ENCODE measurements around the gene GARIN3.
"Not testable (repeated sequence)": the region's sequence is repeated elsewhere in the genome, so short reads cannot be mapped to it uniquely, and the experiment has no call there.

Gene GARIN3

GRCh38 chr5:157166214-157167213 lies at the start of gene GARIN3:
Gene GARIN3, minus strand, starts transcription at chr5:157166264. Its CDS starts 96 bp downstream, at chr5:157166168.
- DNase-seq (ENCODE audit: low spot score) = no peak

- DNase-seq (ENCODE audit: low spot score) = no peak
Observed at GRCh38 chr5:157215514-157216167, 49.6 kb upstream of the GARIN3 start.

- no peak for DNase-seq (ENCODE audit: low spot score)
Observed at GRCh38 chr5:157214861-157215513, 48.9 kb upstream of the GARIN3 start.

GRCh38 chr5:157214415-157214814 lies 48.4 kb upstream of the GARIN3 start:
- DNase-seq (ENCODE audit: low spot score) = no peak

GRCh38 chr5:157213527-157214243 lies 47.6 kb upstream of the GARIN3 start:
- DNase-seq (ENCODE audit: low spot score) = no peak

- no peak for DNase-seq (ENCODE audit: low spot score)
Observed at GRCh38 chr5:157212307-157212706, 46.2 kb upstream of the GARIN3 start.

- not testable (repeated sequence) for DNase-seq (ENCODE audit: low spot score)
Observed at GRCh38 chr5:157210652-157211051, 44.6 kb upstream of the GARIN3 start.

GRCh38 chr5:157205708-157206107 lies 39.6 kb upstream of the GARIN3 start:
- DNase-seq (ENCODE audit: low spot score) = no peak

- DNase-seq (ENCODE audit: low spot score) = no peak
Observed at GRCh38 chr5:157204765-157205164, 38.7 kb upstream of the GARIN3 start.

- no peak for DNase-seq (ENCODE audit: low spot score)
Observed at GRCh38 chr5:157203417-157203816, 37.4 kb upstream of the GARIN3 start.

GRCh38 chr5:157201857-157202256 lies 35.8 kb upstream of the GARIN3 start:
- DNase-seq (ENCODE audit: low spot score) = no peak

GRCh38 chr5:157198277-157198986 lies 32.4 kb upstream of the GARIN3 start:
- no peak for DNase-seq (ENCODE audit: low spot score)

- DNase-seq (ENCODE audit: low spot score) = no peak
Observed at GRCh38 chr5:157197086-157197485, 31.0 kb upstream of the GARIN3 start.

GRCh38 chr5:157196045-157196444 lies 30.0 kb upstream of the GARIN3 start:
- DNase-seq (ENCODE audit: low spot score) = no peak

- DNase-seq (ENCODE audit: low spot score) = no peak
Observed at GRCh38 chr5:157193699-157194424, 27.8 kb upstream of the GARIN3 start.

GRCh38 chr5:157189223-157189622 lies 23.2 kb upstream of the GARIN3 start:
- DNase-seq (ENCODE audit: low spot score) = no peak

GRCh38 chr5:157188270-157188669 lies 22.2 kb upstream of the GARIN3 start:
- no peak for DNase-seq (ENCODE audit: low spot score)

- no peak for DNase-seq (ENCODE audit: low spot score)
Observed at GRCh38 chr5:157187046-157187754, 21.1 kb upstream of the GARIN3 start.

- no peak for DNase-seq (ENCODE audit: low spot score)
Observed at GRCh38 chr5:157186309-157187045, 20.4 kb upstream of the GARIN3 start.

Data from hematopoietic multipotent progenitor cell treated with erythropoietin and hydrocortisone succinate and interleukin-3 and kit ligand, for 17 days (in vitro differentiated cells).